IMR-90 (cell line): Measurements from ENCODE around the gene PRSS1. TPM values are rescaled to one million over a fixed set of nuclear protein-coding genes. Genes with fewer than 3 reads are reported as not detected.

Source experiments
- ATAC-seq: fragments of 200-7000 bp; cut with Tn5 transposase; 2 replicates; pipeline ENCODE4 v1.9.1; 2020; ENCODE audit warnings: low read depth, mild to moderate bottlenecking, moderate library complexity
- BruUV-seq: library from RNA; stranded (reverse); fragments of 400-500 nt; replicated peaks from 2 replicates; lab custom pipeline; 2021; lab: Mats Ljungman, UMichigan
- CTCF ChIA-PET: fragments of 300-600 bp; formaldehyde crosslinking; extraction: SDS; loops from one replicate; lab custom pipeline; 2021; ENCODE audit warnings: antibody characterized with exemption; lab: Yijun Ruan, JAX
- POLR2A ChIA-PET: fragments of 300-600 bp; sonication (Branson Sonifier 250); formaldehyde crosslinking; loops from one replicate; lab custom pipeline; 2022; ENCODE audit warnings: antibody characterized with exemption; ENCODE audit not compliant: unreplicated experiment; lab: Charles Lee
- DNase-seq: peaks from one replicate; pipeline ENCODE4 v3.0.0; 2013
- H2AFZ ChIP-seq: replicated peaks from 2 replicates; pipeline ENCODE3; 2013; ENCODE audit warnings: low read length, mild to moderate bottlenecking; ENCODE audit not compliant: poor library complexity
- H2AK5ac ChIP-seq: 2 replicates; pipeline ENCODE4 v1.6.1; 2013; ENCODE audit warnings: low read depth, low read length, inconsistent platforms
- H2AK9ac ChIP-seq: replicated peaks from 2 replicates; pipeline ENCODE3; 2013; ENCODE audit warnings: mild to moderate bottlenecking, low read depth, low read length, moderate library complexity; ENCODE audit not compliant: poor library complexity
- H2BK120ac ChIP-seq: 2 replicates; pipeline ENCODE4 v1.6.1; 2013; ENCODE audit warnings: low read depth, low read length, inconsistent platforms
- H2BK15ac ChIP-seq: 3 replicates; pipeline ENCODE4 v1.6.1; 2013; ENCODE audit warnings: low read depth, low read length, inconsistent platforms
- H2BK20ac ChIP-seq: 2 replicates; pipeline ENCODE4 v1.6.1; 2013; ENCODE audit warnings: low read depth, mild to moderate bottlenecking, inconsistent platforms, low read length, moderate library complexity
- H2BK5ac ChIP-seq: 2 replicates; pipeline ENCODE4 v1.6.1; 2013; ENCODE audit warnings: mild to moderate bottlenecking, low read depth, low read length, inconsistent platforms; ENCODE audit not compliant: poor library complexity, severe bottlenecking
- H3K14ac ChIP-seq: replicated peaks from 2 replicates; pipeline ENCODE4 v1.6.1; 2013; ENCODE audit warnings: low read depth, low read length, inconsistent platforms
- H3K18ac ChIP-seq: 2 replicates; pipeline ENCODE4 v1.6.1; 2013; ENCODE audit warnings: low read depth, low read length, control low read depth
- H3K23ac ChIP-seq: 2 replicates; pipeline ENCODE4 v1.6.1; 2013; ENCODE audit warnings: low read depth, low read length, inconsistent platforms
- H3K27ac ChIP-seq: 2 replicates; pipeline ENCODE4 v1.5.1; 2013; ENCODE audit warnings: mild to moderate bottlenecking, control low read depth, low read length; ENCODE audit not compliant: insufficient read depth
- H3K27me3 ChIP-seq: 2 replicates; pipeline ENCODE4 v1.6.1; 2013; ENCODE audit warnings: low read length; ENCODE audit not compliant: control insufficient read depth, insufficient read depth
- H3K36me3 ChIP-seq: 2 replicates; pipeline ENCODE4 v1.6.1; 2013; ENCODE audit warnings: low read length, mixed read lengths; ENCODE audit not compliant: control insufficient read depth, insufficient read depth
- H3K4ac ChIP-seq: 2 replicates; pipeline ENCODE4 v1.6.1; 2013; ENCODE audit warnings: low read depth, low read length, inconsistent platforms
- H3K4me1 ChIP-seq: 2 replicates; pipeline ENCODE4 v1.6.1; 2013; ENCODE audit warnings: low read length, mixed read lengths; ENCODE audit not compliant: control insufficient read depth, insufficient read depth
- H3K4me2 ChIP-seq: 2 replicates; pipeline ENCODE4 v1.6.1; 2013; ENCODE audit warnings: low read depth, mild to moderate bottlenecking, control low read depth, low read length, moderate library complexity
- H3K4me3 ChIP-seq: 2 replicates; pipeline ENCODE4 v1.5.1; 2013; ENCODE audit warnings: low read depth, mild to moderate bottlenecking, control low read depth, low read length, moderate library complexity; ENCODE audit not compliant: insufficient read depth
- H3K56ac ChIP-seq: 2 replicates; pipeline ENCODE4 v1.6.1; 2013; ENCODE audit warnings: low read length, inconsistent platforms; ENCODE audit not compliant: insufficient read depth; ENCODE audit errors: extremely low read depth
- H3K79me1 ChIP-seq, 2 experiments: 2 replicates each; pipeline ENCODE4 v1.6.1; 2013; ENCODE audit warnings: low read length in 2 of 2, inconsistent platforms in 1 of 2, low read depth in 1 of 2
- H3K9ac ChIP-seq: 2 replicates; pipeline ENCODE4 v1.6.1; 2013; ENCODE audit warnings: low read depth, low read length, control low read depth
- H3K9me1 ChIP-seq: 2 replicates; pipeline ENCODE4 v1.6.1; 2013; ENCODE audit warnings: low read length, inconsistent platforms; ENCODE audit not compliant: insufficient read depth
- H3K9me3 ChIP-seq: 2 replicates; pipeline ENCODE4 v1.6.1; 2013; ENCODE audit warnings: low read length; ENCODE audit not compliant: control insufficient read depth, insufficient read depth
- H4K20me1 ChIP-seq: 2 replicates; pipeline ENCODE4 v1.6.1; 2013; ENCODE audit warnings: low read length, inconsistent platforms; ENCODE audit not compliant: insufficient read depth
- H4K5ac ChIP-seq: 2 replicates; pipeline ENCODE4 v1.6.1; 2013; ENCODE audit warnings: mild to moderate bottlenecking, low read depth, low read length, control low read depth
- H4K8ac ChIP-seq, 2 experiments: 2 replicates each; pipeline ENCODE4 v1.6.1; 2013; ENCODE audit warnings: low read depth in 2 of 2, low read length in 2 of 2, control low read depth in 1 of 2, inconsistent platforms in 1 of 2
- H4K91ac ChIP-seq: 2 replicates; pipeline ENCODE4 v1.6.1; 2013; ENCODE audit warnings: low read depth, low read length, inconsistent platforms; ENCODE audit not compliant: insufficient read depth
- BHLHE40 ChIP-seq: fragments of 150-350 bp; IDR thresholded peaks from 2 replicates; pipeline ENCODE4 v1.6.1; 2016; ENCODE audit warnings: mild to moderate bottlenecking, low read depth, low read length
- CEBPB ChIP-seq: IDR thresholded peaks from 2 replicates; pipeline ENCODE4 v1.6.1; 2012; ENCODE audit warnings: low read depth, low read length, improper control_type of control experiment
- CTCF ChIP-seq: conservative IDR thresholded peaks from 2 replicates; pipeline ENCODE4 v1.5.1; 2012; ENCODE audit warnings: mild to moderate bottlenecking, low read depth, low read length, improper control_type of control experiment
- MAZ ChIP-seq: IDR thresholded peaks from 2 replicates; pipeline ENCODE4 v1.6.1; 2012; ENCODE audit warnings: low read depth, mild to moderate bottlenecking, low read length, improper control_type of control experiment, moderate library complexity, borderline replicate concordance
- RAD21 ChIP-seq: IDR thresholded peaks from 2 replicates; pipeline ENCODE4 v1.6.1; 2012; ENCODE audit warnings: low read length, improper control_type of control experiment
- SMC3 ChIP-seq: fragments of 150-350 bp; IDR thresholded peaks from 2 replicates; pipeline ENCODE4 v1.6.1; 2016; ENCODE audit warnings: low read depth, mild to moderate bottlenecking, antibody characterized with exemption, low read length, moderate library complexity
- WGBS, 2 experiments: methylation state at CpG; one replicate each; pipeline versions ENCODE4 v1.1.5 to v1.1.7; 2013; ENCODE audit warnings: missing lambda C conversion rate in 2 of 2; ENCODE audit not compliant: insufficient read length in 1 of 2; ENCODE audit errors: extremely low coverage in 2 of 2; 5-methylcytosine and 5-hydroxymethylcytosine counted together
- dilution Hi-C: fragments of 300-500 bp; cut with HindIII; formaldehyde crosslinking; loops from one replicate; pipeline ENCODE4 v1.14.3; 2018; ENCODE audit warnings: low sequenced_read_pairs; ENCODE audit not compliant: unreplicated experiment
- in situ Hi-C: fragments of 300-500 bp; cut with MboI; formaldehyde crosslinking; loops from 3 replicates; pipeline ENCODE4 v1.14.3; 2019; ENCODE audit warnings: low sequenced_read_pairs, inconsistent platforms, mixed read lengths
- intact Hi-C: fragments of 100-400 bp; cut with micrococcal nuclease; formaldehyde crosslinking; loops from 2 replicates; pipeline ENCODE4 v1.10.0; 2022
- polyA plus RNA-seq, 3 experiments: library from polyadenylated mRNA; depleted of rRNA; stranded (reverse); fragments of >200 nt; gene quantifications; 2 replicates each; pipeline ENCODE4 v1.2.3, GENCODE V29; 2012; ENCODE audit warnings: low replicate concordance in 1 of 3
- total RNA-seq: library from RNA; depleted of rRNA; stranded (reverse); fragments of >200 nt; gene quantifications from 2 replicates; pipeline ENCODE4 v1.2.3, GENCODE V29; 2012

Gene PRSS1
- total and polyA plus RNA-seq, 2 of the 4 experiments (the other 2 are of a cell fraction) = not detected

DNA sequence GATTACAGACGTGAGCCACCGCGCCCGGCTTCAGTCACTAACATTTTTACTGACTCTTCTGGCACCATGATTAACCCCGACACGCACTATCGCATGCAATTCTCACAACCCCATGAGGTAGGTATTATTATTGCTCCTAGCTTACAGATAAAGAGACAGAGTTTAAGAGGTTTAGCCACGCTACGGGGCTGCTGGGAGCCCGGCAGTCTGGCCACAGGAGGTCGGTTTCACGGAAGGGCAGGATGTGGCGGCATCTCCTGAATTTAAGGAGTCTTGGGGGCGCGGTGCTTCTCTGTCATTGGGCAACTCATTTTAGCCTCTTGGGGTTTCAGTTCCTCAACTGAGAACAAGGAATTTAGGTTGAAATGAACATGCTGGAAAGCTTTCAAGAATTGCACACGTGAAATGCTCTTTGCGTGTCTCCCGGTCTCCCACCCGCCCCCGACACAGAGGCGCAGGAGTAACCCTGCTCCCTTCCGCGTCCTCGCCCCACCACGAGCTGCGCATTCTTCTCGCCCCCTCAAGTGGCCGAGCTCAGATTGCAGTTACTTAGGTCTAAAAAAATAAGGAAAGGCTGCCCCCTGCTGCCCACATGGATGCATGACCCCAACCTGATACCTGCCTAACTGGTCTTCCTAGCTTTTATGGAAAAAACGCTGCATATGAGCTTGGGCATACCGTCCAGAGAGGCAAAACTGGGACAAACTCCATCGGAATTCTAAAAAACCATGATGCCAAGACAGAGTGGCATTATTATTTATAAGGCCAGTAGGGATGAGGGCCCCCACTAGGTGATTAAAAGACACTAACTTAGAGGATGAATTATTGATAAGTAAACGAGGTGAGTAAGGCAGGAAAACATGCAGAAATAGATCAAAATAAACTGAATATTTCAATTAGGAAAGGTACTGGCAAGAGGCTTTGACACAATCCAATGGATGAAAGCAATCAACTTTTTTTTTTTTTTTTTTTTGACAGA is 33.9 kb downstream of the PRSS1 start:
- H4K20me1 ChIP-seq = no peaks in the 10 kb centered on the region
- in situ Hi-C loops (loop anchor here (5.0 to 10.0 kb wide), 2 partner anchors 178 to 246 kb away; no protein-coding TSS in a partner anchor), dilution Hi-C loops (loop anchor here (25.0 kb wide), 1 partner anchor 271 kb away; no protein-coding TSS in a partner anchor), intact Hi-C loops (loop anchor here (1.0 to 5.0 kb wide), 7 partner anchors 151 to 426 kb away; no protein-coding TSS in a partner anchor)
- H4K8ac ChIP-seq = peak overlapping the region in 1 of 2 experiments; percentile 30; a peak in 1 of 4 replicates
- H3K79me1 ChIP-seq = no peaks in the 10 kb centered on the region
- H2AFZ ChIP-seq = peak overlapping the region; percentile 92
- H3K18ac ChIP-seq = no peak overlapping the region
- H2AK9ac ChIP-seq = peak overlapping the region; percentile 33
- peaks cover 11% of the 10 kb centered on the region for H3K27me3 ChIP-seq
- H3K4me3 ChIP-seq = peak overlapping the region; percentile 40
- H3K4me2 ChIP-seq = peak overlapping the region; percentile 80
- no peak overlapping the region for H3K9ac ChIP-seq
- H3K36me3 ChIP-seq = no peaks in the 10 kb centered on the region
- DNase-seq (peak; percentile 89), ATAC-seq (peak; percentile 98)
- TF ChIP-seq CEBPB = no peak
- peak; percentile 35; the same call in 1 of the 2 replicates for TF ChIP-seq MAZ
- no peak for TF ChIP-seq BHLHE40
- TF ChIP-seq RAD21 = peak; percentile 95
- TF ChIP-seq CTCF = peak; percentile 100
- TF ChIP-seq SMC3 = peak; percentile 99
- no peak overlapping the region for H2BK20ac ChIP-seq
- H4K91ac ChIP-seq = no peak overlapping the region
- H3K14ac ChIP-seq = no peak overlapping the region
- no peak overlapping the region for H3K56ac ChIP-seq
- POLR2A ChIA-PET = interaction anchor here (1.1 kb wide), 1 partner anchor 247 kb away, joined by 5 read pairs; no protein-coding TSS in a partner anchor
- H2BK120ac ChIP-seq = no peak overlapping the region
- no peaks in the 10 kb centered on the region for H3K4me1 ChIP-seq
- H3K4ac ChIP-seq = no peak overlapping the region
- H4K5ac ChIP-seq = no peak overlapping the region
- no peak overlapping the region for H2BK15ac ChIP-seq
- H2BK5ac ChIP-seq = no peak overlapping the region
- CTCF ChIA-PET = interaction anchor here (0.5 to 4.1 kb wide), 36 partner anchors 9 to 1295 kb away, joined by 3 to 72 read pairs (median 4); no protein-coding TSS in a partner anchor
- H3K27ac ChIP-seq = no peak overlapping the region
- no peak overlapping the region for H2AK5ac ChIP-seq
- no peaks in the 10 kb centered on the region for H3K9me3 ChIP-seq
- H3K9me1 ChIP-seq = no peaks in the 10 kb centered on the region
- H3K23ac ChIP-seq = no peak overlapping the region
- 7% methylated on average over 18 of the region's 32 CpGs; no CpG with 5 or more reads in 1 of the 2 experiments for WGBS, 2 experiments
- no TSS peak for BruUV-seq
